Gastrocnemius medialis (tissue), 4 donors: Measurements from ENCODE around the gene TF. TPM values are rescaled to one million over a fixed set of nuclear protein-coding genes. Genes with fewer than 3 reads are reported as not detected.

Experiments used
- ATAC-seq, 2 donors: fragments of 150-250 bp; one replicate each; pipeline ENCODE4 v1.9.1; 2016
- DNase-seq, 2 donors: peaks; one replicate each; pipeline ENCODE4 v3.0.0-alpha.2; 2019
- H3K27ac ChIP-seq, 4 donors: fragments of 200-600 bp; sonication (generic); 1 replicate in 1 of 4; 2 replicates in 3 of 4; pipeline ENCODE4 v1.5.1; 2016 to 2018; ENCODE audit warnings: mild to moderate bottlenecking in 2 of 4, moderate library complexity in 1 of 4
- H3K27me3 ChIP-seq, 3 donors: fragments of 200-600 bp; sonication (generic) in 2 of 3; 1 replicate in 1 of 3; 2 replicates in 2 of 3; pipeline versions ENCODE4 v1.5.1 to v1.6.0; 2016 to 2019; ENCODE audit warnings: mild to moderate bottlenecking in 1 of 3, moderate library complexity in 1 of 3
- H3K36me3 ChIP-seq, 2 donors: fragments of 200-600 bp; sonication (generic) in 1 of 2; one replicate each; pipeline ENCODE4 v1.5.1; 2017 to 2018
- H3K4me1 ChIP-seq, 2 donors: fragments of 200-600 bp; sonication (generic) in 1 of 2; one replicate each; pipeline ENCODE4 v1.5.1; 2016 to 2017; ENCODE audit warnings: mild to moderate bottlenecking in 2 of 2
- H3K4me3 ChIP-seq, 4 donors: fragments of 200-600 bp; sonication (generic) in 3 of 4; 1 replicate in 1 of 4; 2 replicates in 3 of 4; pipeline ENCODE4 v1.5.1; 2016 to 2019; ENCODE audit warnings: mild to moderate bottlenecking in 2 of 4
- H3K9me3 ChIP-seq, 3 donors: fragments of 200-600 bp; sonication (generic) in 2 of 3; 1 replicate in 1 of 3; 2 replicates in 2 of 3; pipeline ENCODE4 v1.5.1; 2016 to 2019
- POLR2A ChIP-seq, 2 donors: fragments of 450-650 bp; IDR thresholded peaks; one replicate each; pipeline ENCODE4 v1.6.1; 2017; ENCODE audit warnings: antibody characterized with exemption in 2 of 2, mild to moderate bottlenecking in 2 of 2, moderate library complexity in 2 of 2
- in situ Hi-C, 4 donors: fragments of 200-750 bp; cut with MboI; loops; one replicate each; pipeline versions ENCODE4 v1.15.0 to v1.8.0; 2017; ENCODE audit warnings: low sequenced_read_pairs in 4 of 4
- intact Hi-C: fragments of 100-400 bp; cut with DNase I; formaldehyde crosslinking; loops from one replicate; pipeline ENCODE4 v1.15.1; 2023; ENCODE audit warnings: low total_unique reads
- total RNA-seq, 4 donors: library from RNA; depleted of rRNA; stranded (reverse); fragments of >200 nt; gene quantifications; one replicate each; pipeline versions ENCODE4 v1.1.0 to v1.2.3, GENCODE V29; 2016
- TF ChIP-seq, protein P1 (sequence below), 5 experiments: fragments of 450-650 bp in 3 of 5; fragments of 200-600 bp in 2 of 5; sonication (generic) in 2 of 5; IDR thresholded peaks in 4 of 5; conservative IDR thresholded peaks in 1 of 5; 1 replicate in 4 of 5; 2 replicates in 1 of 5; pipeline ENCODE4 v1.5.1; 2016 to 2019; ENCODE audit warnings: antibody characterized with exemption in 5 of 5, mild to moderate bottlenecking in 3 of 5, moderate library complexity in 3 of 5

Gene TF
- total RNA-seq, 4 donors from 2014 or later, result 2.8 to 11.5 (median 4.3) TPM; not detected in 1

DNA sequence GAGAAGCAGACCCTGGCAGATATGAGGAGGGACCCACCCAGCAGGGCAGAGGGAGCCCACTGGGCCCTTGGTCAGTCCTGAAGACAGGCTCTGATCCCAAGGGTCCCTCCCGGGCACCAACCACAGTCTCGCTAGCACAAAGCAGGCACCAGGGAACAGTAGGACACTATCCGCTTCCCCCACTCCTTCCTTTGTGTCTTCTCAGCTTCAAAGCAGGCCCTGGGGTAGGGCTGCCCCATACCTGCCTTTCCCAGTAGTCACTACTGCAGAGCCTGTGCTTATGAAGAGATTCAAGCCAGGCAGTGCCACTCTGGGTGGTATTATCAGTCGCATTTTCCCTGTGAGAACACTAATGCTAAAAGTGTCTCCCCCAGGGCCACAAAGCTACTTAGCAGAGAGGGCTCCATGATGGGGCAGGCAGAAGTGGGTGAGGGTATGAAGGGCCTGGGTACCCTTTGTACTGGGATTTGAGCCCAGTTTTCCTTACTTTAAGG lies 92.2 kb downstream of the TF start:
- ATAC-seq (no peak), DNase-seq (no peak)
- Histone ChIP-seq H3K4me1 (no peaks in the 10 kb centered on the region), H3K9me3 (no peaks in the 10 kb centered on the region), H3K27ac (no peak overlapping the region), H3K36me3 (no peaks in the 10 kb centered on the region), H3K4me3 (no peak overlapping the region), H3K27me3 (no peaks in the 10 kb centered on the region)
- intact Hi-C loops, result no loop called here
- in situ Hi-C loops, result no loop called here
- no peak for TF ChIP-seq POLR2A (IDR thresholded peaks at IDR 0.05)
- TF ChIP-seq, protein P1, sequence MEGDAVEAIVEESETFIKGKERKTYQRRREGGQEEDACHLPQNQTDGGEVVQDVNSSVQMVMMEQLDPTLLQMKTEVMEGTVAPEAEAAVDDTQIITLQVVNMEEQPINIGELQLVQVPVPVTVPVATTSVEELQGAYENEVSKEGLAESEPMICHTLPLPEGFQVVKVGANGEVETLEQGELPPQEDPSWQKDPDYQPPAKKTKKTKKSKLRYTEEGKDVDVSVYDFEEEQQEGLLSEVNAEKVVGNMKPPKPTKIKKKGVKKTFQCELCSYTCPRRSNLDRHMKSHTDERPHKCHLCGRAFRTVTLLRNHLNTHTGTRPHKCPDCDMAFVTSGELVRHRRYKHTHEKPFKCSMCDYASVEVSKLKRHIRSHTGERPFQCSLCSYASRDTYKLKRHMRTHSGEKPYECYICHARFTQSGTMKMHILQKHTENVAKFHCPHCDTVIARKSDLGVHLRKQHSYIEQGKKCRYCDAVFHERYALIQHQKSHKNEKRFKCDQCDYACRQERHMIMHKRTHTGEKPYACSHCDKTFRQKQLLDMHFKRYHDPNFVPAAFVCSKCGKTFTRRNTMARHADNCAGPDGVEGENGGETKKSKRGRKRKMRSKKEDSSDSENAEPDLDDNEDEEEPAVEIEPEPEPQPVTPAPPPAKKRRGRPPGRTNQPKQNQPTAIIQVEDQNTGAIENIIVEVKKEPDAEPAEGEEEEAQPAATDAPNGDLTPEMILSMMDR (IDR thresholded peaks at IDR 0.05 in 4 of 5, conservative IDR thresholded peaks at IDR 0.05 in 1 of 5), result no peak

DNA sequence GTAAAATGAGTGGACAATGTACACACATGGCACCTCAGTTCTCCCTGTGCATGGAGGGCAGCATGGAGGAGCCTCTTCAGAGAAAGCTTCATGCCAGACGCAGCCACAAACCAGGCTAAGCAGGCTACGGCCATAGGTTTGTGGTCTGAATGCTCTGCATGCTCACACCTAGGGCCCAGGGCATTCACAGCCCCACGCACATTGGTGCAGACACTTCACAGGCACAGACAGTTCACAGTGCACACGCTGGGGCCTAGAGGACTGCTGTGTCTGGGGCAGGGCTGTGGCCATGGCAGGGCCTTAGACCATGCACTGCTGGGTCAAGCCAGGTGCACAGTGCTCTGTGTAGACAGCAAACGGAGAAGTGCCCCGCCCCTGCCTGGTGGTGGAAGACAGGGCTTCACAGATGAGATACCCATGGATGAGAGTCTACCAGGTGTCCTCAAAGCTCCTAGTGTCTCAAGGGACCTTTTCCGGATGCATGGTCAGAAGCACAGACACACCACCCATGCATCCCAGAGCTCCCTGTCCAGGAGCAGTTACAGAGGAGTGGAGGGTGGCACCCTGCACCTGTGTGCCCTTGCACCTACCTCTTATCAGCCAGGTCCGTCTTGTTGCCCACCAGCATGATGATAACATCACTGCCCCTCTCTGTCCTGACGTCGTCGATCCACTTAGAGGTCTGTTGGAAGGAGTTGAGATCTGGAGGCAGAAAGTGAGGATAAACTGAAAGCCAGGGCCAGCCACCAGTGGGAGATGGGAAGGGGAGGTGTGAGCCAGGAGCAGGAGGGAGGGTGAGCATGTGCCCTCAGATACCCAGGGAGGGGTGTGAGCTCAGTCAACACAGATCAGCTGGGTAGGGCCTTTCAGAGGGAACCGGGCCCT lies 93.0 kb downstream of the TF start:
- intact Hi-C loops, result no loop called here
- DNase-seq (no peak), ATAC-seq (no peak)
- in situ Hi-C loops, result no loop called here
- no peaks in the 10 kb centered on the region for H3K4me1 ChIP-seq
- H3K36me3 ChIP-seq, result no peaks in the 10 kb centered on the region
- no peaks in the 10 kb centered on the region for H3K27me3 ChIP-seq
- no peak overlapping the region for H3K27ac ChIP-seq
- TF ChIP-seq, protein P1 (IDR thresholded peaks at IDR 0.05 in 4 of 5, conservative IDR thresholded peaks at IDR 0.05 in 1 of 5), result no peak
- no peak for TF ChIP-seq POLR2A (IDR thresholded peaks at IDR 0.05)
- H3K4me3 ChIP-seq, result no peak overlapping the region
- no peaks in the 10 kb centered on the region for H3K9me3 ChIP-seq

DNA sequence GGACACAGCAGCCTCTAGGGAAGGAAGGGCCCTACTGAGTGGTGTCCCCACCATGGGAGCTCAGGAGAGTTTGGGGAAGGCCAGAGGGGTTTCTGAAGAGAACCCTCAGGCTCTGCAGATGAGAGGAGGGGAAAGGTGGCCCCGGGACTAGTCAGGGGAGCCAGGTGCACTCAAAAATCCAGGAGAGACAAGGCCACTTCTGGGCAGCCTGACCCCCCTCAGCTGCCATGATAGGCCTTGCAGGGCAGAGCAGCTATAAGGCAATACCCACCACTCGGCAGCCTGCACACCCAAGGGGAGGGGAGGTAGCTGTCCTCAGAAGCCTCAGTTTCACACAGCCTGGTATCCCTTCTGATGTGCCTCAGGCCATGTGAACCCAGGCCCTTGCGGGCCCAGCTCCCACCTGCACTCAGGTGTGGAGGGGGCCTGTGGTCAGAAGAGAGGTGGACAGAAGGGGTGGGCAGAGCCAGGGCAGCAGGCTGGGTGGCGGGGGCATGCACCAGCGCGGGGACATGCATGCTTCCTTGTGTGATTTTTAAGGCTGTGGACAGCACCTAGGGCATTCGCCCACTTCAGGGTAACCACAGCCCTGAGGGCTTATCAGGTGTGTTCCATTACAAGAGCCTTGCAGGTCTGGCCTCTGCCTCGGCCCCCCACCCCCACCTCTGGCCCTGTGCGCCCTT lies 94.0 kb downstream of the TF start:
- no peaks in the 10 kb centered on the region for H3K4me1 ChIP-seq
- no peak overlapping the region for H3K27ac ChIP-seq
- no peak overlapping the region for H3K4me3 ChIP-seq
- ATAC-seq (no peak), DNase-seq (no peak)
- TF ChIP-seq, protein P1 (IDR thresholded peaks at IDR 0.05 in 4 of 5, conservative IDR thresholded peaks at IDR 0.05 in 1 of 5), result no peak
- TF ChIP-seq POLR2A (IDR thresholded peaks at IDR 0.05), result no peak
- H3K36me3 ChIP-seq, result no peaks in the 10 kb centered on the region
- in situ Hi-C loops, result no loop called here
- H3K27me3 ChIP-seq, result no peaks in the 10 kb centered on the region
- intact Hi-C loops, result no loop called here
- H3K9me3 ChIP-seq, result no peaks in the 10 kb centered on the region

DNA sequence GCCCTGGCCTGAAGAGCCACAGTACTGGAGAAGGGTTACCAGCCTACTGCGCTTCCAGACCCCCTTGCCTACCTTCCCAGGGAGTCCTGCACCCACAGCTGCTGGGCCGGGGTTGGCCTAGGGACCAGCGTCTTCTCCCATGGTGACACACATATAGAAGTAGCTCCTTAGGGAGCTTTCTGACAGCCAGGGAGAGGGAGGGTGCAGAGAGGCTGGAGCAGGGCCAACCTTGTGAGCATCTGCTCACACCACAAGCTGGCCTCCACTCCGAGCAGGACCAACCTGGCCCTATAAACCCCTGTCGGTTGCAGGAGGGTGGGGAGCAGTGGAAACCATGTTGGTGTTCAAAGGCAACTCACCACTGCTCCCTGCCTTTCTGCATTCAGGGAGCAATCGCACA lies 94.6 kb downstream of the TF start:
- ATAC-seq, result no peak
- no peak for DNase-seq
- Histone ChIP-seq H3K27me3 (no peaks in the 10 kb centered on the region), H3K9me3 (no peaks in the 10 kb centered on the region), H3K27ac (no peak overlapping the region), H3K4me1 (no peaks in the 10 kb centered on the region), H3K36me3 (no peaks in the 10 kb centered on the region), H3K4me3 (no peak overlapping the region)
- intact Hi-C loops, result no loop called here
- TF ChIP-seq, protein P1 (IDR thresholded peaks at IDR 0.05 in 4 of 5, conservative IDR thresholded peaks at IDR 0.05 in 1 of 5), result no peak
- no peak for TF ChIP-seq POLR2A (IDR thresholded peaks at IDR 0.05)
- in situ Hi-C loops, result no loop called here
